GM12801 (cell line): ENCODE data around the gene OCA2.

ENCODE experiments used
- TF ChIP-seq, protein P1 (sequence below): IDR thresholded peaks from one replicate; pipeline ENCODE4 v1.5.1; 2011; ENCODE audit warnings: control low read depth; ENCODE audit not compliant: insufficient read length; ENCODE audit errors: extremely low read depth

Gene OCA2

GRCh38 chr15:27833178-27833577, 265.9 kb downstream of the OCA2 start:
- TF ChIP-seq, protein P1, sequence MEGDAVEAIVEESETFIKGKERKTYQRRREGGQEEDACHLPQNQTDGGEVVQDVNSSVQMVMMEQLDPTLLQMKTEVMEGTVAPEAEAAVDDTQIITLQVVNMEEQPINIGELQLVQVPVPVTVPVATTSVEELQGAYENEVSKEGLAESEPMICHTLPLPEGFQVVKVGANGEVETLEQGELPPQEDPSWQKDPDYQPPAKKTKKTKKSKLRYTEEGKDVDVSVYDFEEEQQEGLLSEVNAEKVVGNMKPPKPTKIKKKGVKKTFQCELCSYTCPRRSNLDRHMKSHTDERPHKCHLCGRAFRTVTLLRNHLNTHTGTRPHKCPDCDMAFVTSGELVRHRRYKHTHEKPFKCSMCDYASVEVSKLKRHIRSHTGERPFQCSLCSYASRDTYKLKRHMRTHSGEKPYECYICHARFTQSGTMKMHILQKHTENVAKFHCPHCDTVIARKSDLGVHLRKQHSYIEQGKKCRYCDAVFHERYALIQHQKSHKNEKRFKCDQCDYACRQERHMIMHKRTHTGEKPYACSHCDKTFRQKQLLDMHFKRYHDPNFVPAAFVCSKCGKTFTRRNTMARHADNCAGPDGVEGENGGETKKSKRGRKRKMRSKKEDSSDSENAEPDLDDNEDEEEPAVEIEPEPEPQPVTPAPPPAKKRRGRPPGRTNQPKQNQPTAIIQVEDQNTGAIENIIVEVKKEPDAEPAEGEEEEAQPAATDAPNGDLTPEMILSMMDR: no peak

GRCh38 chr15:27832237-27832596, 266.9 kb downstream of the OCA2 start:
- TF ChIP-seq, protein P1: no peak

GRCh38 chr15:27831384-27832236, 267.5 kb downstream of the OCA2 start:
- TF ChIP-seq, protein P1: no peak

DNA sequence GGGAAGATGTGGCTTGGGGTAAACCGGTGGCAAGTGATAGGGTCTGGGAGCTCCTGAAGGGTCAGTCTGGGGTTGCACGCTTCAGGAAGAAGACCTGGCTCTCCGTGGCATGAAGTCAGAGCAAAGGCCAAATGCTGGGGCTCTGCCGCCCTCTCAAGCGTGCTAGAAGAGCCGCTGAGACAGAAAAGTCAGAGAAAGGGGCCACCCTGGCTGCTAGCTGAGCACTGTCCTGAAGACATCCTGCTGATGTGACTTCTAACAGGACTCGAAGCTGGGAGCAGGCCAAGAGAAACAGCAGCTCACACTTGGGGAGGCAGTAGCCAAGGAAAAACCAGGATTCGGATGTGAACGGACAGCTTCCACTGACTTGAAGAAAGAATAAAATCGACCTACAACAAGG, 270.4 kb downstream of the OCA2 start:
- TF ChIP-seq, protein P1: no peak

DNA sequence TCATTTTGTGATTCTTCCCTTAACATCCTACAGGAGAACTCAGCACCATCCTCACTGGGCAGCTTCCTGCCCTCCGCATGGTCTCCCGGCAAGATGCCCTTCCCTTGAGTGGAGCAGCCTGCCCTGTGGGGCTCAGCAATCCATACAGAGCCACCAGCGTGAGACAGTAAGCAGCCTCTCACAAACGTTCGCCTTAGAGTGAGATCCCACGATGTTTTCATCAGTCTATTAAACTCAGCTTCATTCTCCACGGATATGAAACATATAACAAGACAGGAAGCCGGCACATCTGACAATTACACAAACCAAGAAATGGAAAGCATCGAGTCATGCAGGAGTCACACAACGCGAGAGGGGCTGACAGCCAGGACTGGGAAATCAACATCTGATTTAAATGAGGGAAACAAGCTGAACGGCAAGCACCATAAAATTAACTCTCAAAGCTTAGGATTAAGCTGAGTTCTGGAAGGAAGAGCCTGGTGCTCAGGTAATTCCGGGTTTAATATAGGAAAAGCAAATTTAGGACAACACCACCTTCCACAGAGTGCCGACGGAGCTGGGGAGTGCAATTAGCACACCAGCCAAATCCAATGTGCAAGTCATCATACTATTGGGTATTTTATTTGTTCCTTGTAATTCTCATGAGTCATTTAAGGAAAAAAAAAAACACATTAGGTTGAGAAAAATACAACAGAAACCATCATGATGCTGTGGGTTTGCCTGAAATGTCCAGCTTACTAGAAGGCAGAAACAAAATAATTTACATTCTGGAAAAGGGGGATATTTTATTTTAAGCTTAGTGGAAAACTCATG, 272.0 kb downstream of the OCA2 start:
- TF ChIP-seq, protein P1: no peak

GRCh38 chr15:27826411-27826810, 272.7 kb downstream of the OCA2 start:
- TF ChIP-seq, protein P1: no peak

GRCh38 chr15:27824841-27825422, 274.2 kb downstream of the OCA2 start:
- TF ChIP-seq, protein P1: no peak
